Ecto neural progenitor cell (in vitro differentiated cells): ENCODE measurements around the gene DLX1.
"Not testable (repeated sequence)": the region's sequence is repeated elsewhere in the genome, so short reads cannot be mapped to it uniquely, and the experiment has no call there.

Source experiments
- DNase-seq: peaks from one replicate; pipeline ENCODE4 v3.0.0-alpha.2; 2018; ENCODE audit warnings: low spot score

DLX1 gene

DNA sequence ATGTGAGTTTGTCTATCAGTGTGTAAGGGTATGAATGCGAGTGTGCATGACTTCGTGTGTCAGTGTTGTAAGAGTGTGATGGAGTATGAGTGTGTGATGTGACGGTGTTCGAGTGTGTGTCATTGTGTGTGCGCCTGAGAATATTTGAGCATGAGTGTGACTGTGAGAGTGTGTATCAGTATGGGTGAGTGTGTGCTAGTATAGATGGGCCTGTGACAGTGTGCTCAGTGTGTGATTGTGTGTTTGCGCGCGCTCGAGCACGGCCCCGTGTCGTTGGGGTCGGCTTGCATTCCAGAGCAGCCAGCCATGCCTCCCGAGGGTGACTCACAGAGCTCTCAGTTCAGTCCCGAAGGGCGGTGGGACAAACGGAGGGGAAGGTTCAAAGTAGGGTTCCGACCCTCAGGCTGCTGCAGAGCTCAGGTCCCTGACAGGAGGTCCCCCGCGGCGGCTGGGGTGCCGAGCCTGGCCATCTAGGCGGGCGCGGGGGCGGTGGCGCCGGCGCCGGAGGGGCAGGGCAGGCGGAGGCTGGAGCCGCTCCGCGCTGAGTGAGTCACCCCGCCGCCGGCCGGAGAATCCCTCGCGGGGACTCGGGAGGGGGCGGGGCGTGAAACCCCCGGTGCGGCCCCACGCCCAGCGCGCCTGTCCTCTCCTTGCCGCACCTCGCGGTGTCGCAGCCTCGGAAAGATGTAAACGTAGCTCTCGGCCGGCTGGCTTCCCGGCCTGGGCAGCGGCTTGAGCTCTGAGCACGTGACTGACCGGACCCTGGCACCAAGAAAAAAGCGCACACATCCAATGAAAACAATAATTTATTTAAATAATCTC lies 13.6 kb downstream of the DLX1 start:
- peak; percentile 79 for DNase-seq

DNA sequence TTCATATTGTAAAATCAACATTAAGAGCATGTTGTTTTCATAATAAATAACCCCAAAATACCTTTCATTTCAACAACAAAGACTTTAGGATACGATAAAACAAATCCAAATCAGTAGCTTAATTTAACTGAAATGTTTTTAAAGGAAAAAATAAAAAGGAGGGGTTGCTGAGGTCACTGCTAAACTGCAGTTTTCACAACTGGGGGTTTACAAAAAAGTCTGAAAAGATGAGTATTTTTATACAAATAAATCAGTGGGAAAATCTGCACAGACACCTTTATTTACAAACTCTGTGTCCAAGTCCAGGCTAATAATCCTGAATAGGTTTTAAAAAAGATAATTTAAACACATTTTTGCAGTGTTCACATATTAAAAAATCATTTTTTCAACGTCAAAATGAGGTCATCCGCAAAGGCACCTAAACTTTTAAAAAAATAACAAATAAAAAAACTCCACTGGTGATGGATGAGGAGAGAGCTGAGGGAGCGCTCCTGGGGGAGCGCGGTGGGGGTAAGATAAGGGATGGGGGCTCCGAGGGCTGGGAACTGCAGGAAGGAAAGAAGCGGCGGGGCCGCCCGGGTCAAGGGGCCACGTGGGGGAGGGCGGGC lies 14.3 kb downstream of the DLX1 start:
- no peak for DNase-seq

DNA sequence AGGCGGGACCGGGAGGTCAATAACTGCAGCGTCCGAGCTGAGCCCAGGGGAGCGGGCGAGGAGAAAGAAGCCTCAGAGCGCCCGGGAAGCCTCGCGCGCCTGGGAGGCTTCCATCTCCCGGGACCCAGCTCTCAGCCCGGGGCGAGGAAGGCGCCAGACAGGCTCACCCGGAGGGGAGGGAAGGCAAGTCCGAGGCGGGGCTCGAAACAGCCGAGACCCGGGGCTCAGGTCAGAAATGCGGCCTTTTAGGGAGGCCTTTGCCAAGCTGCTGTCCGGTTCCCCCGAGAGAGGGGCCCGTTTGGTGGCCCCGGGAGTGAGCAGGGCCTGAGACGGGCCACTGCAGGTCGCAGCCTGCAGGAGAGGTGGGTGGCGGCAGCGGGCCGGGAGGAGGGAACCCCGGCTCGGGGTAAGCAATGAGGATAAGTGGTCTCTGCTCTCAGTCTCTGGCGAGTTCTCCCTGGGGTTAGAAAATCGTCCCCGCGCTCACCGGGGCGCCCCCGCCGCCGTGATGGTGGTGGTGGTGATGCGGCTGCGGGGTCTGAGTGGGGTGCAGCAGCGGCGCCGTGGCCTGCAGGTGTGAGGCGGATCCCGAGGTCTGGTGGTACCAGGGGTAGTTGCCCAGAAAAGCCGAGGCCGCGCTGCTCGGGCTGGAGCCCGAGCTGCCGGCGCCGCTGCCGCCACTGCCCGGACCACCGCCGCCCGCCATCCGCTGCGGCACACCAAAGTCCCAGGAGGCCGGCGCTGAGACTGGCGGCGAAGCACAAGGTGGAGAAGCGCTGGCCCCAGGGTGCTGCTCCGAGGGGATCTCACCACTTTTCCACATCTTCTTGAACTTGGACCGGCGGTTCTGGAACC lies 15.0 kb downstream of the DLX1 start:
- peak; percentile 67 for DNase-seq

DNA sequence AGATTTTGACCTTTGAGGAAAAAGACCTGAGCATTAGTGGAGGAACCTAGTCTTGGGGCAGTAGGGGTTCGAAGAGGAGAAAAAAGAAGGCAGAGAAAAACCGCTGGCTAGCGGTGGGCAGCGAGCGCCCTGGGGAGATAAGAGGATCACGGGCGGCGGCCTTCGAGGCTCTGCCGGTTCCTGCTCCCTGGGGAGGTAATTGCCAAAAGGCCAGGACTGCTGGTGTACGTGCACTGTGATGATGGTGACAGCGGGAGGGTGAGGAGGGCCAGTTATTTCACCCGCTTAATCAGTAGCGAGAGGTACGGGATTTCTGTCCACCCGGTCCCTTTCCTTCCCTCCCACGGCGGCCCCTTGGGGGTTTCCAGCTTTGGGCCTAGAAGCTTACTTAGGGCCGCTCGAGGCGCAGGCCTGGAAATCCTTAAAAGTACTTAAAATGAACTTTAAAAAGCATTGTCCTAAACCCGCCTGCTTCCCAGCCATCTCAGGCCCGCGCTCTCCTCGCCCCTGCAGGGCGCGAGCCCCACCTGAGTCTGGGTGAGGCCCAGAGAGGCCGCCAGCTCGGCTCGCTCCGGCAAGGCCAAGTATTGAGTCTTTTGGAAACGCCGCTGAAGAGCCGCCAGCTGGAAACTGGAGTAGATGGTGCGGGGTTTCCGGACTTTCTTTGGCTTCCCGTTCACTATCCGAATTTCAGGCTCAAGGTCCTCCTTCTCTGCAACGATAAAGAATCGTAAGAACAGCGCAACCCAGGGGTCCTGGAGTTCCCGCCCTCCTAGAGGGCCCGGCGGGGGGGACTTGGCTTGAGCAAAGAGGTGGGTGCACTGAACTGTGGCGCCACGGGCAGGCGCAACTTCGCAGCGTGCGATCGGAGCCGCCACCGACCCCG lies 15.9 kb downstream of the DLX1 start:
- no peak for DNase-seq

DNA sequence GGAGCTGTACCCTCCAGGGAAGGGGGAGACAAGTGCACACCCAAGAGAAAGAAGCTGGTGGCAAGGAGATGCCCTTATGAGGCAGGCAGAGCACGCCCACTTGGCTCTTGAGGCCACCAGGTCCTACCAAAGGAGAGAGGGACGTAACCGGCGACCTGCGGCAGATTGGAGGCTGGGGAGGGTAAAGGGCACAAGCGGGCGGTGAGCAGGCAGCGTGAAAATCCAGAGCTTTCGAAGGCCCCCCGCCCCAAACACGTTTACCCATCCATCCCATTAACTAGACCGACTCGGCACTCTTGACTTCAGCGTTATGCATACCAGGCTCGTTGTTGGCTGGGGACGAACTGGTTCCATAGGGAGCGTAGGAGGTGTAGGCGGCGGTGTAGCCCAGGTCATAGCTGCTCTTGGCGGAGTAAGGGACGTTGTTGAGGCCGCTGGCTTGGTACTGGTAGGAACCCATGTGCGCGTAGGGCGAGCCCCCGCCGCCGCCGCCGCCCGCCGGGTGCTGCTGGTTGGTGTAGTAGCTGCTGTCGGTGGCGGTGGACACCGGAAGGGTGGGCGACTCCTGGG lies 16.6 kb downstream of the DLX1 start:
- peak; percentile 62 for DNase-seq

DNA sequence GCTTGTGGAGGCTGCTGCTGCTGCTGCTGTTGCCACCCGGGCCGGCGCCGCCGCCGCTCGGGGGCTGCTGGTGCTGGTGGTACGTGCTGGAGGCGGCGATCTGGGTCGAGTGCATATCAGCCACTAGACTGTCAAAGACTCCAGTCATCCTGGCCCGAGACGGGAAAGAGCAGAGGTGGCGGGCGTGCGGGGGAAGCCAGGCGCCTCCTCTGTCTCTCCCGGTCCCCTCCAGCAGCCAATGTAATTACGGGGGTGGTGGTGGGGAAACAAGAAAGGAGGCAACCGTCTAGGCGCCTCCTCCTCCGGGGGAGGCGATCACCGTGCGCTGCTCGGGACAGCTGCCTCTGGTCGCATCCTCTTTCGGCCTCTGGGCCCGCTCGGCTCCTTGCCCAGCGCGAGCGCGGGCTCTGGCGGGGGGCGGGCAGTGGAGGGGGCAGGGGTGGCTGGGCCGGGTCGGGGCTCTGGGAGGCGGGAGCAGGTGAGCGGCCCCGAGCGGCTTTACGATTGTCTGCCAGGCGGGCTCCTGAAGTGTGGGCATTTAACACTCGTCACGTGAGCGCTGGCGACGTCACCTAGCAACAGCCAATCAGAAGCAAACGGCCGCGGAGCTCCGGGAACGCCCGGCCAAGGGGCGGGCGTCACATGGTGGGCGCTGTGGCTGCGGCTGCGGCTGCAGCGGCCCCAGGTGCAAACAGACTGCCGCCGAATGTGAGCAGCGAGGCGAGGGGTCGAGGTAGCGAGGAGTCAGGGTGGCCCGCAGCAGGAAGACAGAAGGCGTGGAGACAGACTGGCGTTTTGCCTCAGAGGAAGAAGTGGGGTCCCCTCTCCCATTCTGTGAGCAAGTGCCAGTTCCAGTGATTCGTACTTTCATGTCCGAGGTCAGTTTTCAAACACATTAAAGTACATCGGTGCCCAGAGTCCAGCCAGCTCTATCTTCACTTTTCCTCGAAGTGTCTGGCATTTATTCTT lies 17.4 kb downstream of the DLX1 start, which contains the start of gene DLX2:
TSS of gene DLX2 (minus strand) at position 510 of the 969 bp plus-strand sequence. CDS start at position 148, 362 bp downstream.
- DNase-seq, result peak; percentile 96

DNA sequence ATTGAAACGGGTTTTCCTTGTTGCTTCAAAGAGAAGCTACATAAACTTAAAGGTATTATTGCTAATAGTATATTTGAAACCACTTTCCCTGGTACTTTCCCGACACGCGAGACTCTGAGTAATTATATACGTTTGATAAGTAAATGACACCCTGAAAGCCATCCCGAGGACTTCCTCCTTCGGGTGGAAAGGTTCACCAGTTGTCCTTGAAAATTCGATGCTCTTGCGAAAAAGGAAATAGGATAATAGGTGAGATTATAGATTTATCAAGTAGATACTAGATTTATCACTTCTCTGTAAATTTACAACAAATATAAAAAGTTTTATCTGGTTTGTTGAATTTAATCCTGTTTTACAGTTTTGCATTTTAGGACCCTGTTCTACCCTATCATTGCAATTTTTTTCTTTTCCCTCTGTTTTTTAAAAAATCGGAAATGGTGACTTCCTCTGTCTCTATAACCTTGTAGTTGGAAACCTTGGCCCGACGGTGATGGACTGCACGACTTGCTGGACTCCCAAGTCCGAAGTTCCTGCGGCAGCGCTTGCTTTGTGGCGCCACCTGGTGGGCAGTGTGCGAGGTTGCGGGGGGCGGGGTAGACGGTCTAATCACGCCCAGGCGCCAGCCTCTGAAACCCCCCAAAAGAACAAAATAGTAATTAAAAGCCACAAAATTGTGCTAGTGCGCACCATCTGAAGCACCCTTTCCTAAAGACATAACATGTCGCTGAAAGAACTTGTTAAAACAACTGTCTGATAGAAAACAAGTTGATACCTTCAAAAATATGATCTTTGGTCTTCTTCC lies 18.4 kb downstream of the DLX1 start:
- DNase-seq, result peak; percentile 93

DNA sequence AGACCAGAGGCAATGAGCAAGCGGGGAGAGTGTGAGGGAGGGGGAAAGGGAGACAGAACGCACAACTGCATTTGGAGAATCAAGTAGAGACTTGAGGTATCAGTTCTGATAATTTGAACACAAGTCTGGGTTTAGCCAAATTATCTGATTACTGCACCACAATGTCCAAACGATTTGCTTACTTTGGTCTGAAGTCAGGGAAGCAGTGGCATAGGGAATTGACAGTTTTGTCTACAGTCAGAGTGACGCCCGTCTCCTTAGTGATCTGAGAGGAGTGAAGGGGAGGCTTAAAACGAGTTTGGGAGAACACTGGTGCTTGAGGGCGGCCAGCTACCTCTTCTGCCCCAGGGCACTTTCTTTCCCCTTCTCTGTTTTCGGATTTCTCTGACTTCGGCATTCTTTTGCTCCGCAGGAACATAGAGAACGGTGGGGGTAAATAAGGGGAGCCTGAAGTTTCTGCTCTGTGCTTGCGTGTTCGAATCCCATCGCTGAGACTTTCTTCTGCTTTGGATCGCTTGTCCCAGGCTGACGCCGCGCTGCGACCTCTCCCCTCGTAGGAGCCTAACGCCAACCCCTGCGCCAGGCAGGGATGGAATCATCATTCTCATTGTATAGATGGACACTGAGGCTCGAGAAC lies 20.3 kb downstream of the DLX1 start:
- DNase-seq, result no peak

DNA sequence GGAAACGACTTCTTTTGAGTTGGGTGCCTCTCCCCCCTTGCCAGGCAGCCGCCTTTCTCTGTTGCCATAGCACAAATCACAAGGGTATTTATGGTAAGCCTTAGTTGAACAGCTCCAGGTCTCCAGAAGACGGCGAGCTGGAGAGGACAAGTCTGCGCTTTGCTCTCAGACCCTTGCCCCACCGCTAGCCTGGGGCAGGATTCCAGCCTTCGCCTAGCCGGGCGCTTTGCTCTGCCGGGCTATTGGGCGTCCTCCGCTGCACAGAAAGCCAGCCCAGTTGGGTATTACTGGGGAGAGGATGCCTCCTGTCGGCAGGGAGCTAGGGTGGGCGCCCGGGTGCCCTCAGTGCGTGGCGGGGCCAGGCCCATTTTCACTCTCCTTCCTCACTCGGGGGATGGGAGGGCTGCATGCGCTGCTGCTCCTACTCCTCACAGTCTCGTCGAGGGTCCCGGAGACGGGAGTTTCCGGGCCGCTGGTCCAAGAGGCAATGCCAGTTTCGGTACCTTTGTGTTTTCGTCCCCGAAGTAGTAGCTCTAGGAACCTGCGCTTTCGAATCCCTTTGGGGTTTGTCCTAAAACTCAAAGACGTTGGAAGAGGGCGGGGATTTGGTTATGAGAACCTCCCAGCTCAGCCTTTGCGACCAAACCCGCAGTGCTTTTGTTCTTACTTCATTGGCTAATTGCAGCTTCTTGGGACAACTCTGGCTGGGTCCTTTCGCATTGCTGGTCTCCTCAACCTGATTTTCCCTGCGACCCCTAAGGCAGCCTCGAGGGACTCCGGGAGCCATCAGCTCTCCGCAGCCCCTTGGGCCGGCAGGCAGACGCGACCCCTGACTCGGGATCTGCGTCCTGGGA lies 21.0 kb downstream of the DLX1 start:
- DNase-seq, result peak; percentile 83

DNA sequence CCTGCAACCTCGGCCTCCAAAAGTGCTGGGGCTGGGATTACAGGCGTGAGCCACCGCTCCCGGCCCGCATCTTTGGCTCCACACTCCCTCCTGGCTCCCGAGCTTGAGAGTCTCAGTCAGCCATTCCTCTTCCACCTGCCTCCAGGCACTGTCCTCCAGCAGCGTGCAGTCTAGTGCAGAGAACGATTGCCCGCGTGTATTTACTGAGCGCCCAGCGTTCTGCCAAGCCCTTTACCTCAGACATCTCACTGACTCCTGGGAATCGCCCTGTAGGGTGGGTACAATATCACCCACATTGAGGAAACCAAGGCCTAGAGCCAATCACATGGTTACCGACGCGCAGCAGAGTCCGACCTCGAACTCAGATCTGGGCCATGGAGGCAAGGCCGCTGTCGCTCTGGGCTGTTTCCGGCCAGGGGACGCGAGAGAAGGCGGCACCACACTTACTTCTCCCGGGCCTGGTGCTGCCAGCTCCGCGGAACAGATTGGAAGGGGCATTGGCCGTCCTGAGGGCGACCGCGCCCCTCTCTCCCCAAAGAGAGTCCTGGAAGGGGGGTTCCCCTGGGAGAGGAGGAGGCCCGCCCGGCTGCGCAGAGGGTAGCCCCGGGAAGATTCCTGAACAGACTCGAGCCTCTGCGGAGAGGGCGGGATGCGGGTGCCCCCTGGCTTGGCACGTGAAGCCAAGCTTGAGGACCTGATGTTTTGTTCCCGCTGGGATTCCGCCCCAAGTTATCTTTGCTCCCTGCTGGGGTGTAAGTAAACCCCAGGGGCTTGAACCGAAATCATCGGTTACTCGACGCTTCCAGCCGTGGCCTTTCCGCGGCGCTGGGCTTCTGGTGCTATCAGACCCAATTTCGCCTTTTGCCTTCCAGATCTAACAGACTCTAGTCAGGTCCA lies 22.6 kb downstream of the DLX1 start:
- DNase-seq, result no peak

DNA sequence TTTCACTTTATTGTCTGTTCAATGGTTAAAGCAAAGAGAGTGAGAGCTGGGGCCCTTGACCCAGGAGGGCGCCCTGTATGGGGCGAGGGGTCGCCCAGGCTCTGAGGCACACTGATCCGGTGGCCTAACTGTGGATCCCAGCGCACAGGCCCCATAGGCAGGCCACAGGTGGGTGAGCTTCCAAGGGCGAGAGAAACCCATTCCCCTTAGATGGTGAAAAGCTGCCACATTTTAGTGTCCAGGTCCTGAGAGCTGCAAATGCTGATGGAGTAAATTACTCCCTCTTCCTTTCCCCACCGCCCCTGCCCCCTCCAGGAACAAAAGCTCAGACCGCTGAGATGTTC lies 23.3 kb downstream of the DLX1 start:
- no peak for DNase-seq

DNA sequence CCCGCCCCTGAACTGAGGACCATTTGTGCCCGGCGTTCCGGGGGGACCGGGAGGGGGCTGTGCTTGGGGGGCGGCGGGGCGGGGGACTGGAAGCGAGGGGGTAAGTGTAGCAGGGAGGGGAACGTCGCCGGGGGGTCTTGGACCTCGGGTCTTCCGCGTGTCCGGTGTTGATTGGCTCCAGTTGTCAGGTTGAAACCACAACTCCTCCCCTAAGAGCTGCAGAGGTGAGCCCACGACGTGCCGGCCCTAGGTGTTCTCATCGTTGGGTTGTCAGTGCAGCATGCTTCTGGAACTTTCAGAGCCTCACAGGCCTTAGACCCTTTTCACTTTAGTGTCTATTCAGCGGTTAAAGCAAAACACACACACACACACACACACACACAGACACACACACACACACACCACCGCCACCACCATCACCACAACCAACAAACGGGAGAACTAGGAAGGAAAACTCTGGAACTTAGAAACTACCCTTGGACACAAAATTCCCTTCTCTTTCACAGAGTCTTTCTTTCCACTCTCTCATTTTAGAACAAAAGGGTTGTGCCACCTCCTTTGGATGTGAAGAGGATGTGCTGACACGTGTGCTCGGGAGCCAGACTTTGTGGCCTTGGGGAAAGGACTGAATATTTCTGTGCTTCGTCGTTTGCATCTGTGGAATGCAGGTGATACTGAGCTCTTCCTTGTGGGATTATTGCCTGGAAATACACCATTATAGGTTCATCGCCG lies 24.1 kb downstream of the DLX1 start:
- DNase-seq, result no peak

DNA sequence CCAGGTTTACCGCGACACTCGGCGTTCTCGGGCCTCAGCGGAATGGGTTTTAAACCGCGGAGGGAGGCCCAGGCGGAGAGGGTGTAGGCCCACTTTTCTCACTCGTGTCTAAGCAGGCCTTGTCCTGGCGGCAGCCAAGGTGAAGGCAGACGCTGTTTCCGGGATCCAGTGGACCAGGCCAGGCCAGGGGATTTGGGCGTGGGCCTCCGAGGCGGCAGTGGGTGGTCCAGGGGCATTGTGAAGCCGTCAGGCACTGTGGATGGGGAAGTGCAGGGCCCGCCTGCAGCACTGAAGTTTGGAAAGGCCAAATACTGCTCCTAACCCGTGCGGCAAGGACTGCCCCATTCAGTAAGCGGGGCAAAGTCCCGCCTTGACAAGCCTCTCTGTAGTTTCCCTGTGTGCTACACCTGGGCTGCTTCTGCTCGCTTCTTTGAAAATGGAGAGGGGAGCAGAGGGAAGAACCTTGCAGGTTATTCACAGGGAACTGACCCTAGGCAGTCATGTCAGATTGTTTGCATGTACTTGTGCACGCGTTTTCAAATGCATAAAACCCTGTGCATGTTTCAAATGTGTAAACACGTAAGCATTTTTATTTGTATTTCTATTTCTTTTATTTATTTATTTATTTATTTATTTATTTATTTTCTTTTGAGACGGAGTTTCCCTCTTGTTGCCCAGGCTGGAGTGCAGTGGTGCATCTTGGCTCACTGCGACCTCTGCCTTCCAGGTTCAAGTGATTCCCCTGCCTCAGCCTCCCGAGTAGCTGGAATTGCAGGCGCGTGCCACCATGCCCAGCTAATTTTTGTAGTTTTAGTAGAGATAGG lies 24.9 kb downstream of the DLX1 start:
- no peak for DNase-seq

DNA sequence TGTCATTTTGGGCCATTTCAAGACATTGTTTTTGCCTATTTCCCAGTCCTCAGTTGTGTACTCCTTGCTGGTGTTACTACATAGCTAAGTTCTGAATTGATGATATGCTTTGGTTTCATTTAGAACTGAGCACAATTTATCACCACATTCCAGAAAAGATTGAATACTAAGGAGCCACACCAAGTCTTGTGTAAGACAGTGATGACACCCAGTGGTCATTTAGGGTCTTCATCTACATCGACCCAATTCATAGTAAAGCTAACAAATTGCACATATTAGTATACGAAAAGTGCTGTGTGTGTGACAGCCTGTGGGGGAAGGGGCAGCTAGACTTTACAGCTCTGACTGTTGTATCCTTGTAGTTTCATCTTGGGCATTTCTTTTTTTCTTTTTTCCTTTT lies 28.3 kb downstream of the DLX1 start:
- DNase-seq, result no peak

DNA sequence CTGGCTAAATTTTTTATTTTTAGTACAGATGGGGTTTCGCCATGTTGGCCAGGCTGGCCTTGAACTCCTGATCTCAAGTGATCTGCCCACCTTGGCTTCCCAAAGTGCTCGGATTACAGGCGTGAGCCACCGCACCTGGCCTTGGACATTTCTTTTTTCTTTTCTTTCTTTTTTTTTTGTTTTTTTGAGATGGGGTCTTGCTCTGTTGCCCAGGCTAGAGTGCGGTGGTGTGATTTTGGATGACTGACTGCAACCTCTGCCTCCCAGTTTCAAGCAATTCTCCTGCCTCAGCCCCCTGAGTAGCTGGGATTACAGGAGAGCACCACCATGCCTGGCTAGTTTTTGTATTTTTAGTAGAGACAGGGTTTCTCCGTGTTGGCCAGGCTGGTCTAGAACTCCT lies 28.9 kb downstream of the DLX1 start:
- not testable (repeated sequence) for DNase-seq
